ENCODE measurements around the gene HGS.

HGS gene, protein sequence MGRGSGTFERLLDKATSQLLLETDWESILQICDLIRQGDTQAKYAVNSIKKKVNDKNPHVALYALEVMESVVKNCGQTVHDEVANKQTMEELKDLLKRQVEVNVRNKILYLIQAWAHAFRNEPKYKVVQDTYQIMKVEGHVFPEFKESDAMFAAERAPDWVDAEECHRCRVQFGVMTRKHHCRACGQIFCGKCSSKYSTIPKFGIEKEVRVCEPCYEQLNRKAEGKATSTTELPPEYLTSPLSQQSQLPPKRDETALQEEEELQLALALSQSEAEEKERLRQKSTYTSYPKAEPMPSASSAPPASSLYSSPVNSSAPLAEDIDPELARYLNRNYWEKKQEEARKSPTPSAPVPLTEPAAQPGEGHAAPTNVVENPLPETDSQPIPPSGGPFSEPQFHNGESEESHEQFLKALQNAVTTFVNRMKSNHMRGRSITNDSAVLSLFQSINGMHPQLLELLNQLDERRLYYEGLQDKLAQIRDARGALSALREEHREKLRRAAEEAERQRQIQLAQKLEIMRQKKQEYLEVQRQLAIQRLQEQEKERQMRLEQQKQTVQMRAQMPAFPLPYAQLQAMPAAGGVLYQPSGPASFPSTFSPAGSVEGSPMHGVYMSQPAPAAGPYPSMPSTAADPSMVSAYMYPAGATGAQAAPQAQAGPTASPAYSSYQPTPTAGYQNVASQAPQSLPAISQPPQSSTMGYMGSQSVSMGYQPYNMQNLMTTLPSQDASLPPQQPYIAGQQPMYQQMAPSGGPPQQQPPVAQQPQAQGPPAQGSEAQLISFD

DNA sequence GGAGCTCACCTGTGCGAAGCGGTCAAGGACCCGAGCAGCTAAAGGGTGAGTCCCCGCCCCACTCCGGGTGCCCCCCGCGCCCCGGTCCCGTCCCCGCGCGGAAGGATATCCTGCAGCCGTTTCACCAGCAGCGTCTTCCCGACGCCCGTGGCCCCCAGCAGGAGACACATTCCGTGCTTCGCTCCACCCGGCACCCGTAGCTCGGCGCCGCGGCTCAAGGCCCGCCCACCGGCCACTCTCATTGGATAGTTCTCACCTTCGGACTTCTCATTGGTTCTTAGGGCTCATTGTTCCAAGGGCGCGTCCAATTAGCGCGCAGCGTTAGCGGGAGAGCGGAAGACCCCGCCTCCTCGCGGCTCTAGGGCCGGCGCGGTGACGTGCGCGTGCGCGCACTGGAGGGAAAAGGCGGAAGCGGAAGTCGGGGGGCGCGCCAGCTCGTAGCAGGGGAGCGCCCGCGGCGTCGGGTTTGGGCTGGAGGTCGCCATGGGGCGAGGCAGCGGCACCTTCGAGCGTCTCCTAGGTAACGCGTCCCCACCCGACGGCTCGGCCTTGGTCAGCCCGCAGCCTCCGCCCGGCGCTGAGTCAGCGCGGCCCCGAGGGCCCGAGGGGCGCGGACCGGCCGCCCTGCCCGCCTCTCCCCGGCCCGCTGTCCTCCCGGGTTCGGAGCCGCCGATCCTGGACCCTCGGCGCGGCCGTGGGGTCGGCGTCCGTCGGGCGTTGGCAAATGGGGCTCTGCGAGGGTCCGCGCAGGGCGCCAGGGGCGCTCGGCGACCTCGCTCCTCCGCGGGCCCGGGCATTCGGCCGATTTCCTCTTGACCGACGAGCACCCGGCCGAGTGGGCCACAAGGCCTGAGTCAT is at the start of gene HGS, which contains the start of gene ARL16:
HGS (plus strand) TSS at position 428 of the 858 bp plus-strand sequence; CDS start at position 484, 56 bp downstream.
ARL16 (minus strand) TSS at position 214 of the 858 bp plus-strand sequence; CDS start at position 170, 44 bp downstream.
- DNase-seq (ENCODE audit: low read depth), result peak; percentile 99
- TF ChIP-seq, protein P1, sequence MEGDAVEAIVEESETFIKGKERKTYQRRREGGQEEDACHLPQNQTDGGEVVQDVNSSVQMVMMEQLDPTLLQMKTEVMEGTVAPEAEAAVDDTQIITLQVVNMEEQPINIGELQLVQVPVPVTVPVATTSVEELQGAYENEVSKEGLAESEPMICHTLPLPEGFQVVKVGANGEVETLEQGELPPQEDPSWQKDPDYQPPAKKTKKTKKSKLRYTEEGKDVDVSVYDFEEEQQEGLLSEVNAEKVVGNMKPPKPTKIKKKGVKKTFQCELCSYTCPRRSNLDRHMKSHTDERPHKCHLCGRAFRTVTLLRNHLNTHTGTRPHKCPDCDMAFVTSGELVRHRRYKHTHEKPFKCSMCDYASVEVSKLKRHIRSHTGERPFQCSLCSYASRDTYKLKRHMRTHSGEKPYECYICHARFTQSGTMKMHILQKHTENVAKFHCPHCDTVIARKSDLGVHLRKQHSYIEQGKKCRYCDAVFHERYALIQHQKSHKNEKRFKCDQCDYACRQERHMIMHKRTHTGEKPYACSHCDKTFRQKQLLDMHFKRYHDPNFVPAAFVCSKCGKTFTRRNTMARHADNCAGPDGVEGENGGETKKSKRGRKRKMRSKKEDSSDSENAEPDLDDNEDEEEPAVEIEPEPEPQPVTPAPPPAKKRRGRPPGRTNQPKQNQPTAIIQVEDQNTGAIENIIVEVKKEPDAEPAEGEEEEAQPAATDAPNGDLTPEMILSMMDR (conservative IDR thresholded peaks at IDR 0.05; ENCODE audit: low read length), result no peak
- H3K4me3 ChIP-seq (ENCODE audit: low read length), result peak within 1 kb of the TSS; percentile 84

DNA sequence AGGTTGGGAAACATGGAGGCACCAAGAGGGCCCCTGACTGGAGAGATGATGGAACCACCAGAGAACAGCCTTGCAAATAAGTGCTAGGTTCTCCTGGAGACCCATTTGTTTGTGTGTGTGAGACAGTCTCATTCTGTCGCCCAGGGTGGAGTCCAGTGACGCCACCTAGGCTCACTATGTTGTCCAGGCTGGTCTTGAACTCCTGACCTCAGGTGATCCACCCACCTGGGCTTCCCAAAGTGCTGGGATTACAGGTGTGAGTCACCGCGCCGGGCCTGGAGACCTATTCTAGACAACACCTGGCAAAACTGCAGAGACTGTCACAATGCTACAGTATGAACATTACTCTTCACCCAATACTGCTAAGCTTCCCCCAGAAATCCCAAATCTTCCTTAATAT is 48.4 kb upstream of the HGS start:
- peak overlapping the region; percentile 91 for H3K4me3 ChIP-seq (ENCODE audit: low read length)
- TF ChIP-seq, protein P1 (conservative IDR thresholded peaks at IDR 0.05; ENCODE audit: low read length), result no peak
- DNase-seq (ENCODE audit: low read depth), result no peak

DNA sequence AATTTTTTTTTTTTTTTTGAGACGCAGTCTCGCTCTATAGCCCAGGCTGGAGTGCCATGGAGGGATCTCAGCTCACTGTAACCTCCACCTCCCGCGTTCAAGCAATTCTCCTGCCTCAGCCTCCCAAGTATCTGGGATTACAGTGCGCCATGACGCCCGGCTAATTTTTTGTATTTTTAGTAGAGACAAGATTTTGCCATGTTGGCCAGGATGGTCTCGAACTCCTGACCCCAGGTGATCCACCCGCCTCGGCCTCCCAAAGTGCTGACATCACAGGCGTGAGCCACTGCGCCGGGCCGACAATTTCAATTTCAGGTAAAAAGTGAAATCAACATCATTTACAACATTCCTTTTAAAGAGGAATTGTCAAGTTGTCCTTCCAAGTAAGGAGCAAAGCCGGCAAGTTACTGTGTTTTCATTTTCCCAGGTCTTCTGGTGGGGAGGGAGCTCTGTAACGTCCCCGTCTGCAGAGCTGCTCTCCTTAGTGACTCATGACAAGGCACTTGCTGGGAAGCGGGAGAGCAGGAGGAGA is 47.8 kb upstream of the HGS start:
- TF ChIP-seq, protein P1 (conservative IDR thresholded peaks at IDR 0.05; ENCODE audit: low read length), result no peak
- peak; percentile 49 for DNase-seq (ENCODE audit: low read depth)

DNA sequence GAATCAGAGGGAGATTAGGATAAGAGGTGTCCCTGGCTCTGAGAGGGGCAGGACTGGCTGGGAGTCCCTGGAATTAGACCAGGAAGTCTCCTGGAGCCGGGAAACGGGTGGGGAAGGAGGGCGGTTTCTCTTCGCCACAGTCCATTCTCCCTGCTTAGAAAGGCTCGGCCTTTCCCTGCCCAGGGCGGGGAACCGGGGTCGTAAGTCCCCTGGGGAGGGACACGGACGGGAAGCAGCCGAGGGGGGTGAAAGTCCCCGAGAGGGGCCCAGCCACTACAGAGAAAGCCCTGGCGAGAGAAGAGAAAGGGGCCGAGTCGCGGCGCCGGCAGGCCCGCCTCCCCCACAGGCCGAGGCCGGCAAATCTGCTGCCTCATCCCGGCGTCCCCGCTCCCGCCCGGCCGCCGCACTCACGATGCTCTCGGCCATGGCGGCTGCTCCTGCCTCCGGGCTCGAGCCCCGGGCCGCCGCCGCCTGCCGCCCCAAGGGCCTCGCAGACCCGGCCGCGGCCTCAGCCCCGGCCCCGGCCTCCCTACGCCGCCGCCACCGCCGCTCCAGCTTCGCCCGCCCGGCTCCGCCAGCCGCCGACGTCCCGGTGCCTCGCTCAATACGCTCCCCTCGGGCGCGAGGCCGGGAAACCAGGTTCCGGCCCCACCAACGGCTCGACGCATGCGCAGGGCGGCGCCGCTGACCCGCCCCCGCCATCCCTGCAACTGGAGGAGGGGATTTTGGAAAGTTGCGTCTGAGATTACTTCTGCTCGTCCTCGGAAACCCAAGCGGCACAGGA is 47.1 kb upstream of the HGS start, which contains the start of the genes NPLOC4 and TSPAN10:
NPLOC4 (minus strand) TSS at position 608 of the 784 bp plus-strand sequence; CDS start at position 426, 182 bp downstream.
TSPAN10 (plus strand) TSS at position 692 of the 784 bp plus-strand sequence. CDS start 5,217 bp downstream, outside the sequence.
- DNase-seq (ENCODE audit: low read depth), result peak; percentile 79
- TF ChIP-seq, protein P1 (conservative IDR thresholded peaks at IDR 0.05; ENCODE audit: low read length), result no peak
- peak within 1 kb of the TSS; percentile 91 for H3K4me3 ChIP-seq (ENCODE audit: low read length)

More for the DNA sequence above, 47.8 kb upstream of the HGS start:
- peak overlapping the region; percentile 91 for H3K4me3 ChIP-seq (ENCODE audit: low read length)

DNA sequence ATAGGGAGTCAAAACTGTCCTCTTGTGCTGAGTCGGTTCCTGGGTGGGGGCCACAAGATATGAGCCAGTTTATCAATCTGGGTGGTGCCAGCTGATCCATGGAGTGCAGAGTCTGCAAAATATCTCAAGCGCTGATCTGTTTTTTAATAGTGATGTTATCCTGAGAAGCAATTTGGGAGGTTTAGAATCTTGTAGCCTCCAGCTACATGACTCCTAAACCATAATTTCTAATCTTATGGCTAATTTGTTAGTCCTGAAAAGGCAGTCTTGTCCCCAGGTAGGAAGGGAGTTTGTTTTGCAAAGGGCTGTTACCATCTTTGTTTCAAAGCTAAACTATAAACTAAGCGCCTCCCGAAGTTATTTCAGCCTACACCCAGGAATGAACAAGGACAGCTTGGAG is 45.1 kb upstream of the HGS start:
- DNase-seq (ENCODE audit: low read depth), result no peak
- TF ChIP-seq, protein P1 (conservative IDR thresholded peaks at IDR 0.05; ENCODE audit: low read length), result no peak
- H3K4me3 ChIP-seq (ENCODE audit: low read length), result no peak overlapping the region
